SK-N-SH (cell line): ENCODE results near the gene PDE2A.

ENCODE experiments used
- ELF1 ChIP-seq: IDR thresholded peaks from 2 replicates; pipeline ENCODE4 v1.4.0; 2012
- EZH2phosphoT487 ChIP-seq: fragments of 200-600 bp; sonication (generic); IDR thresholded peaks from 2 replicates; pipeline ENCODE4 v1.6.1; 2017; ENCODE audit warnings: low read depth, mixed run types, mild to moderate bottlenecking, antibody characterized with exemption, moderate library complexity, borderline replicate concordance
- FOXM1 ChIP-seq: IDR thresholded peaks from 2 replicates; pipeline ENCODE4 v1.4.0; 2012; ENCODE audit warnings: low read depth, mild to moderate bottlenecking
- PBX3 ChIP-seq: IDR thresholded peaks from 2 replicates; pipeline ENCODE4; 2012
- REST ChIP-seq: IDR thresholded peaks from 2 replicates; pipeline ENCODE4 v1.6.1; 2012; ENCODE audit warnings: mild to moderate bottlenecking, low read depth, low read length, moderate library complexity
- RFX5 ChIP-seq: IDR thresholded peaks from 2 replicates; pipeline ENCODE4 v1.6.1; 2012; ENCODE audit warnings: mild to moderate bottlenecking, improper control_type of control experiment, low read length
- SMC3 ChIP-seq: IDR thresholded peaks from 2 replicates; pipeline ENCODE4 v1.6.1; 2012; ENCODE audit warnings: low read depth, low read length, improper control_type of control experiment
- TAF1 ChIP-seq: IDR thresholded peaks from 2 replicates; pipeline ENCODE4 v1.6.1; 2012; ENCODE audit warnings: low read depth, mild to moderate bottlenecking, low read length, moderate library complexity, borderline replicate concordance
- TCF12 ChIP-seq: IDR thresholded peaks from 2 replicates; pipeline ENCODE4 v1.4.0; 2012
- TEAD4 ChIP-seq: IDR thresholded peaks from 2 replicates; pipeline ENCODE4 v1.4.0; 2012; ENCODE audit warnings: mild to moderate bottlenecking, borderline replicate concordance; ENCODE audit not compliant: insufficient read depth
- YY1 ChIP-seq: IDR thresholded peaks from 2 replicates; pipeline ENCODE4 v1.4.0; 2012; ENCODE audit warnings: low read depth, mild to moderate bottlenecking
- TF ChIP-seq, protein P1 (sequence below): fragments of 200-600 bp; sonication (generic); IDR thresholded peaks from 2 replicates; pipeline ENCODE4 v1.6.1; 2017; ENCODE audit warnings: antibody characterized with exemption, mild to moderate bottlenecking, moderate library complexity

- TF ChIP-seq SMC3, result no peak
- no peak for TF ChIP-seq ELF1
- TF ChIP-seq TEAD4, result no peak
- TF ChIP-seq YY1, result no peak
- TF ChIP-seq, protein P1, sequence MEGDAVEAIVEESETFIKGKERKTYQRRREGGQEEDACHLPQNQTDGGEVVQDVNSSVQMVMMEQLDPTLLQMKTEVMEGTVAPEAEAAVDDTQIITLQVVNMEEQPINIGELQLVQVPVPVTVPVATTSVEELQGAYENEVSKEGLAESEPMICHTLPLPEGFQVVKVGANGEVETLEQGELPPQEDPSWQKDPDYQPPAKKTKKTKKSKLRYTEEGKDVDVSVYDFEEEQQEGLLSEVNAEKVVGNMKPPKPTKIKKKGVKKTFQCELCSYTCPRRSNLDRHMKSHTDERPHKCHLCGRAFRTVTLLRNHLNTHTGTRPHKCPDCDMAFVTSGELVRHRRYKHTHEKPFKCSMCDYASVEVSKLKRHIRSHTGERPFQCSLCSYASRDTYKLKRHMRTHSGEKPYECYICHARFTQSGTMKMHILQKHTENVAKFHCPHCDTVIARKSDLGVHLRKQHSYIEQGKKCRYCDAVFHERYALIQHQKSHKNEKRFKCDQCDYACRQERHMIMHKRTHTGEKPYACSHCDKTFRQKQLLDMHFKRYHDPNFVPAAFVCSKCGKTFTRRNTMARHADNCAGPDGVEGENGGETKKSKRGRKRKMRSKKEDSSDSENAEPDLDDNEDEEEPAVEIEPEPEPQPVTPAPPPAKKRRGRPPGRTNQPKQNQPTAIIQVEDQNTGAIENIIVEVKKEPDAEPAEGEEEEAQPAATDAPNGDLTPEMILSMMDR, result no peak
- TF ChIP-seq RFX5, result no peak
- TF ChIP-seq TAF1, result no peak
- no peak for TF ChIP-seq PBX3
- no peak for TF ChIP-seq REST
- TF ChIP-seq EZH2phosphoT487, result no peak
- TF ChIP-seq FOXM1, result no peak
- no peak for TF ChIP-seq TCF12
These were observed 47.7 kb downstream of the PDE2A start for GRCh38 chr11:72626414-72626936.
